Small intestine (tissue), 7 donors: ENCODE measurements around the gene FRY. TPM values are rescaled to one million over a fixed set of nuclear protein-coding genes. Genes with fewer than 3 reads are reported as not detected.

Experiments
- DNase-seq, 2 donors: peaks; one replicate each; pipeline versions ENCODE4 v3.0.0 to v3.0.0-alpha.2; 2013
- FAIRE-seq: peaks from 2 replicates; lab custom pipeline; 2012; peaks lifted over from hg19 to GRCh38; lab: Jason Lieb, UNC
- H3K27ac ChIP-seq, 3 donors: one replicate each; pipeline ENCODE4 v1.5.1; 2013; ENCODE audit warnings: low read length in 2 of 3, mild to moderate bottlenecking in 2 of 3, control low read depth in 1 of 3, inconsistent platforms in 1 of 3, low read depth in 1 of 3, moderate library complexity in 1 of 3
- H3K27me3 ChIP-seq, 3 donors: one replicate each; pipeline ENCODE4 v1.6.1; 2013; ENCODE audit warnings: low read length in 3 of 3, inconsistent platforms in 1 of 3; ENCODE audit not compliant: control insufficient read depth in 3 of 3, insufficient read depth in 3 of 3
- H3K36me3 ChIP-seq, 3 donors: one replicate each; pipeline ENCODE4 v1.6.1; 2013; ENCODE audit warnings: low read length in 3 of 3, inconsistent platforms in 1 of 3, low read depth in 1 of 3, mild to moderate bottlenecking in 1 of 3, moderate library complexity in 1 of 3; ENCODE audit not compliant: control insufficient read depth in 3 of 3, insufficient read depth in 2 of 3
- H3K4me1 ChIP-seq, 3 donors: one replicate each; pipeline ENCODE4 v1.6.1; 2013; ENCODE audit warnings: low read length in 2 of 3, inconsistent platforms in 1 of 3, low read depth in 1 of 3, mild to moderate bottlenecking in 1 of 3, moderate library complexity in 1 of 3; ENCODE audit not compliant: control insufficient read depth in 3 of 3, insufficient read depth in 2 of 3
- H3K4me3 ChIP-seq, 3 donors: one replicate each; pipeline ENCODE4 v1.5.1; 2013; ENCODE audit warnings: low read length in 3 of 3, control low read depth in 1 of 3, inconsistent platforms in 1 of 3, low read depth in 1 of 3, mild to moderate bottlenecking in 1 of 3, moderate library complexity in 1 of 3
- H3K9me3 ChIP-seq, 2 donors: one replicate each; pipeline ENCODE4 v1.6.1; 2013; ENCODE audit warnings: low read depth in 1 of 2, low read length in 1 of 2; ENCODE audit not compliant: control insufficient read depth in 2 of 2, insufficient read depth in 1 of 2
- WGBS, 3 donors: extraction: QIAGEN DNeasy Blood & Tissue Kit; methylation state at CpG; one replicate each; pipeline ENCODE4 v1.1.7; 2013; 5-methylcytosine and 5-hydroxymethylcytosine counted together
- polyA plus RNA-seq, 4 donors: library from polyadenylated mRNA; stranded (reverse) in 3 of 4; unstranded in 1 of 4; fragments of 200-250 nt in 3 of 4; fragments of 120-200 nt in 1 of 4; gene quantifications; one replicate each; pipeline versions ENCODE4 v1.2.1 to v1.2.3, GENCODE V29; 2013
- donor health status: healthy with polysubstance abuse.
- donor health status: control.
- donor health status: control.
- donor health status: Bipolar disorder and iron deficiency.
- donor health status: healthy.

The FRY gene
- polyA plus RNA-seq, 4 donors = 2.0 to 13.6 (median 3.6) TPM

GRCh38 chr13:32039056-32039455 is 7.5 kb downstream of the FRY start:
- Histone ChIP-seq H3K27me3 (no peaks in the 10 kb centered on the region), H3K36me3 (no peaks in the 10 kb centered on the region), H3K27ac (no peak overlapping the region), H3K4me1 (peaks cover 0 to 12% (median 0%) of the 10 kb centered on the region in 3 donors), H3K9me3 (no peaks in the 10 kb centered on the region), H3K4me3 (no peak overlapping the region)
- DNase-seq (no peak), FAIRE-seq (no peak)

- Histone ChIP-seq H3K27ac (no peak overlapping the region), H3K36me3 (no peaks in the 10 kb centered on the region), H3K27me3 (no peaks in the 10 kb centered on the region), H3K9me3 (no peaks in the 10 kb centered on the region), H3K4me3 (no peak overlapping the region), H3K4me1 (peaks cover 0 to 12% (median 0%) of the 10 kb centered on the region in 3 donors)
- FAIRE-seq = no peak
- DNase-seq = no peak
- 91 to 100% (median 92%) methylated on average over 1 of the region's 1 CpG for WGBS, 3 donors
Measured at GRCh38 chr13:32039528-32039927, 8.0 kb downstream of the FRY start.

DNA sequence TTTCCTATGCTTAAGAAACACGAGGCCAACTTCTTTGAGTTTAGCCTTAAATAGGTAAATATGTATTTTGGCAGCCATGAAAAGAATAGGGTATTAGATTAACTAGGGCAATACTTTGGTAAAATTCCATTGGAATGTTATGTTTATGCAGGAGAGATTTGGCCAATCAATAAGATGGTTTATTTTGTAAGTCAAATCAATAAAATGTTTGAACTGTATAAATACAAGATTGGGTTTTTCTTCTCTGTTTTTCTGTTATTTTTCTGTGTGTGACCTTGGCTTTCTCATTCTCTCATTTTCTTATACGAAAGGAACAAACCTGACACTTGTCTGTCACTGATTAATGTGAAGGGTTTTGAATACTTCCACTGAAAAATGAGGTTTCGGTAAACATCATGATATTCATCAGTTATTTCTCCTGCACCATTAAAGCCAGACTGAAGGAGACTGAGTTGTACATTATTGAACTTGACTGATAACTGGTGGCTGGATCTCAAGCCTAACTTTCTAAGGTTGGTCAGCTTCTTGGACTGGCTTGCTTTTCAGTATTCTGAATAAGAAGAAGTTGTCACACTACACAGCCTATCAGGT is 8.6 kb downstream of the FRY start:
- 71 to 76% (median 72%) methylated on average over 3 of the region's 3 CpGs for WGBS, 3 donors
- H3K9me3 ChIP-seq = no peaks in the 10 kb centered on the region
- no peak overlapping the region for H3K4me3 ChIP-seq
- FAIRE-seq = no peak
- H3K4me1 ChIP-seq = peaks cover 0 to 12% (median 0%) of the 10 kb centered on the region in 3 donors
- no peak for DNase-seq
- H3K36me3 ChIP-seq = no peaks in the 10 kb centered on the region
- no peak overlapping the region for H3K27ac ChIP-seq
- no peaks in the 10 kb centered on the region for H3K27me3 ChIP-seq

DNA sequence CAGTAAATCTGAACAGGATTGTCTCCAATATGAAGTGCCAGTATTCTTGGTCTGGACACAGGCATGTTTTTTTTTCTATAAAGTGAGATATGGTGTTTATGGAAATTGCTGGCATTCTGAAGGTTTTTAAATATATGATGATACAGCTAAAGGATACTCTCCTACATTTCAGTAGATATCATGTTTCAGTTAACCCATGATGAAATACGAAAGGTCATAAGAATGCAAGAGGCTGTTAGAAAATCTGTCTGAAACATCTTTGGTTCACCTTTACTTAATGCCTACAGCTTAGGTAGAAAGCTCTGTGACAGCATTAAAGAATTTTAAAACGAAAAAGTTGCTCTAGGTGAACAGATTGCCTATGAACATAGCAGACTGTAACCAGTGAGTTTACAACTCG is 9.1 kb downstream of the FRY start:
- WGBS, 3 donors = 71 to 89% (median 88%) methylated on average over 3 of the region's 3 CpGs
- Histone ChIP-seq H3K27me3 (no peaks in the 10 kb centered on the region), H3K27ac (no peak overlapping the region), H3K36me3 (no peaks in the 10 kb centered on the region), H3K4me3 (no peak overlapping the region), H3K4me1 (peaks cover 0 to 12% (median 0%) of the 10 kb centered on the region in 3 donors), H3K9me3 (no peaks in the 10 kb centered on the region)
- FAIRE-seq (no peak), DNase-seq (no peak)

GRCh38 chr13:32041429-32041828 is 9.9 kb downstream of the FRY start:
- Histone ChIP-seq H3K4me1 (peaks cover 0 to 11% (median 0%) of the 10 kb centered on the region in 3 donors), H3K36me3 (no peaks in the 10 kb centered on the region), H3K4me3 (no peak overlapping the region), H3K27ac (no peak overlapping the region), H3K27me3 (no peaks in the 10 kb centered on the region), H3K9me3 (no peaks in the 10 kb centered on the region)
- no peak for FAIRE-seq
- DNase-seq = no peak
- 84 to 90% (median 89%) methylated on average over 5 of the region's 5 CpGs for WGBS, 3 donors

- DNase-seq (no peak), FAIRE-seq (no peak)
- Histone ChIP-seq H3K4me3 (no peak overlapping the region), H3K4me1 (peaks cover 0 to 5% (median 0%) of the 10 kb centered on the region in 3 donors), H3K27ac (no peak overlapping the region), H3K36me3 (no peaks in the 10 kb centered on the region), H3K9me3 (no peaks in the 10 kb centered on the region), H3K27me3 (no peaks in the 10 kb centered on the region)
Measured at GRCh38 chr13:32042551-32042950, 11.0 kb downstream of the FRY start.

DNA sequence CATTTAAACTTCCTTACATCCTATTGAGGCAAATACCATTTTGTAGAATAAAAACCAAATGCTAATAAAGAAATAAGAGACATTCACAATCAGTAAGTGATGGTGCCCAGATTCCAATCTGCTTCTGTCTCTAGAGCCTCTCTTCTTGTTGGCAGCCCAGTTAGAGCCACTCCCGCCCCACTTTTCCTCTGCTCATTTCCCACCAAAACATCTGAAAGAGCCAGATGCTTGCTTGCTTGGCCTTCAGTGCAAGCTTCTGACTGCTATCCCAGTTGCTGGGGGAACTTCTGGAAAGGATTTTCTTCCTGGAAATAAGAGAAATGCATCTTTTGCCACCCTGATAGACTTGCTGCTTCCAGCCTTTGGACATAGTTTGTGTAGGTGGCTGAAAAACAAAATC is 12.9 kb downstream of the FRY start:
- FAIRE-seq = no peak
- Histone ChIP-seq H3K27me3 (no peaks in the 10 kb centered on the region), H3K4me3 (no peak overlapping the region), H3K9me3 (no peaks in the 10 kb centered on the region), H3K4me1 (peaks cover 0 to 5% (median 3%) of the 10 kb centered on the region in 3 donors), H3K27ac (no peak overlapping the region), H3K36me3 (no peaks in the 10 kb centered on the region)
- WGBS, 3 donors = 84 to 100% (median 100%) methylated on average over 1 of the region's 1 CpG
- DNase-seq = no peak

- 82 to 95% (median 94%) methylated on average over 3 of the region's 3 CpGs for WGBS, 3 donors
- no peak for FAIRE-seq
Measured at GRCh38 chr13:32045537-32045936, 14.0 kb downstream of the FRY start.

More at GRCh38 chr13:32045537-32045936, 14.0 kb downstream of the FRY start:
- H3K27ac ChIP-seq = no peak overlapping the region
- H3K4me1 ChIP-seq = peaks cover 0 to 5% (median 3%) of the 10 kb centered on the region in 3 donors
- no peaks in the 10 kb centered on the region for H3K9me3 ChIP-seq
- no peak overlapping the region for H3K4me3 ChIP-seq
- DNase-seq = no peak
- H3K27me3 ChIP-seq = no peaks in the 10 kb centered on the region
- H3K36me3 ChIP-seq = no peaks in the 10 kb centered on the region
